IPS-20b (cell line): Measurements from ENCODE around the gene PIP5K1C.
"Not testable (repeated sequence)": the region's sequence is repeated elsewhere in the genome, so short reads cannot be mapped to it uniquely, and the experiment has no call there.

Experiments used
- H3K27ac ChIP-seq: one replicate; pipeline ENCODE4 v1.5.1; 2013; ENCODE audit warnings: low read length
- H3K27me3 ChIP-seq: 2 replicates; pipeline ENCODE4 v1.6.1; 2013; ENCODE audit warnings: mild to moderate bottlenecking, low read length, inconsistent platforms; ENCODE audit not compliant: insufficient read depth
- H3K36me3 ChIP-seq: 2 replicates; pipeline ENCODE4 v1.6.1; 2013; ENCODE audit warnings: low read depth, mild to moderate bottlenecking, inconsistent platforms, low read length, moderate library complexity; ENCODE audit not compliant: insufficient read depth
- H3K4me1 ChIP-seq: 2 replicates; pipeline ENCODE4 v1.6.1; 2013; ENCODE audit warnings: mild to moderate bottlenecking, control low read depth, inconsistent platforms, low read length, moderate library complexity; ENCODE audit not compliant: insufficient read depth
- H3K4me3 ChIP-seq: 2 replicates; pipeline ENCODE4 v1.5.1; 2013; ENCODE audit warnings: mild to moderate bottlenecking, low read length, inconsistent platforms
- H3K9ac ChIP-seq: 2 replicates; pipeline ENCODE4 v1.6.1; 2013; ENCODE audit warnings: low read depth, mild to moderate bottlenecking, inconsistent platforms, low read length, moderate library complexity
- H3K9me3 ChIP-seq: 2 replicates; pipeline ENCODE4 v1.6.1; 2013; ENCODE audit warnings: mild to moderate bottlenecking, low read depth, low read length, inconsistent platforms; ENCODE audit not compliant: insufficient read depth

Gene PIP5K1C

DNA sequence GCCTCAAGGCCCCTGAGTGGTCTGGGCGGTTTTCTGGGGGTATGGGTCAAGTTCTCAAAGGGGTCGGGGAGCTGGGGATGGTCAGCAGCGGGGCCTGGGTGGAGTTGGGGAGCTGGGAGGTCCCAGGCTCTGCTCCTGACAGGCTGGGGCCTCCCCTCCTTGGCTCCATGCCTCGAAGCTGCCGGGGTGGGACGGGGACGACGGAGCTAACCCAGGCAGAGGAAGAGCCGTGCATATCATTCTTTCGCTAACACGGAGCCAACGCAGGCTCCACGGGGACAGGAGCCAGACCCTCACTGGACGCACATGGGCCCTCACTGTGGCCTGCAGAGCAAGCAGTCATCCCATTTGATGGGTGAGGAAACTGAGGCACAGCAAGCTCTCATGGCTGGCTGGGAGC is 47.8 kb downstream of the PIP5K1C start:
- Histone ChIP-seq H3K36me3 (peaks cover 9% of the 10 kb centered on the region), H3K27ac (no peak overlapping the region), H3K27me3 (no peaks in the 10 kb centered on the region), H3K9ac (no peak overlapping the region), H3K9me3 (no peaks in the 10 kb centered on the region), H3K4me1 (no peaks in the 10 kb centered on the region), H3K4me3 (no peak overlapping the region)

DNA sequence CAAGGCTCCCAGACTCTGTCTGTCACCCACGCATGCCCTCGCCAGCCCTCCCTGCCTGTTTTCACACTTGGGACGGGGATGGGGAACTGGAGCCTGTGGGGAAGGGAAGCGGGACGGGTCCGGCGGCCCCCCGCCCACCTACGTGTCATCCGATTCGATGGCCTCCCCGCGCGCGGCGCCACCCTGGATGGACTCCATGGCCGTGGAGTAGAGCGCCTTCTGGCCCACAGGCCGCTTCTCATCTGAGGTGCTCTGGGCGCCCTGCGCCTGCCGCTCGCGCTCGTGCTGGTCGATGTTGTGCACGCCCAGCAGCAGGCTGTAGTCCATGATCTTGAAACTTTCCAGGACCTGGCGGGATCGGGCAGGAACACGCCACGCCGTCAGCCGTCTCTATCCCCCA is 48.6 kb downstream of the PIP5K1C start:
- peaks cover 2% of the 10 kb centered on the region for H3K36me3 ChIP-seq
- no peak overlapping the region for H3K27ac ChIP-seq
- no peaks in the 10 kb centered on the region for H3K9me3 ChIP-seq
- no peaks in the 10 kb centered on the region for H3K4me1 ChIP-seq
- H3K27me3 ChIP-seq = no peaks in the 10 kb centered on the region
- no peak overlapping the region for H3K4me3 ChIP-seq
- H3K9ac ChIP-seq = no peak overlapping the region

DNA sequence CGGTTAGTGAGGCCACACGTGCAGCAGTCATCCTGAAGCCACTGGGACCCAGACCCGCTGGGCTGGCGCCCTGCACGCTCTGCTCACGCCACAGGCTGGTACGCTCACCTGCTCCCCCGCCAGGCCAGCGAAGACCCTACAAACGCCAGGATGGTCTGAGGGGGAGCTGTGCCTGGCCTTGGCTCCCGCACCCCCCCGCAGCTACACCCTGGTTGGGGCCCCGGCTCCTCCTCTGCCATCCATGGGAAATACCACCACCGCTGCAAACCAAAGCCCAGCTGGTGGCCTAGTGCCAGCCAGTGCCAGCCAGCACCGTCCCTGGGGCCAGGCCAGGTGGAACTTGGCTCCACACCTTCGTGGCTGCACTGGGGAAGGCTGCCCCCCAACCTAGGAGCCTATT is 50.4 kb downstream of the PIP5K1C start:
- no peak overlapping the region for H3K27ac ChIP-seq
- H3K9ac ChIP-seq = no peak overlapping the region
- no peaks in the 10 kb centered on the region for H3K27me3 ChIP-seq
- no peaks in the 10 kb centered on the region for H3K9me3 ChIP-seq
- no peaks in the 10 kb centered on the region for H3K4me1 ChIP-seq
- H3K36me3 ChIP-seq = no peaks in the 10 kb centered on the region; the same call in none of the 2 replicates
- H3K4me3 ChIP-seq = no peak overlapping the region

DNA sequence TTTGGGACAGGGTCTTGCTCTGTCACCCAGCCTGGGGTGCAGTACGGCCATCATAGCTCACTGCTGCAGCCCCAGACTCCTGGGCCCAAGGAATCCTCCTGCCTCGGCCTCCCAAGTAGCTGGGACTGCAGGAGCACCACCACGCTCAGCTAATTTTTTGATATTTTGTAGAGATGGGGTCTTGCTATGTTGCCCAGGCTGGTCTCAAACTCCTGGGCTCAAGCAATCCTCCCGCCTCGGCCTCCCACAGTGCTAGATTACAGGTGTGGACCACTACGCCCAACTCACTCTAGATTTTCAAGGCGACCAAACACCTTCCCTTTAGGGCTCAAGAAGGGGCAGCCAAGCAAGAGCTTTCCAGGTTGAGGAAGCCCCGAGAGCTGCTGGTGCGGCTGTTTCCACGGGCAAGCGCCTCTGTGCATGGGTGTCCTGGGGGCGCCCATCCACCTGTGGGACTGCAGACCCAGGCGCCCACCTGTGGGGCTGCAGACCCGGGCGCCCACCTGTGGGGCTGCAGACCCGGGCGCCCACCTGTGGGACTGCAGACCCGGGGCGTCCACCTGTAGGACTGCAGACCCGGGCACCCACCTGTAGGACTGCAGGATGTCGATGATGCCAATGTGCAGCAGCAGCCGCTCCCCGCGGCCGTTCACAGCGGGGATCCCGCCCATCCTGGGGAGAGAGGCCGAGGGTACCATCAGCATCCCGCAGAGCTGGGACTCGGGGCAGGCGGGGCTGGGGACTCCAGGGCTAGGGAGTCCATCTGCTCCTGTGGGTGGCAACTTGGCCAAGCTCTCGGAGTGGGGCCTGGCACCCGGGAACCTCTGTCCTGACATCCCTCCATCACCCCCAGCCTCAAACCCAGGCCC is 52.0 kb downstream of the PIP5K1C start:
- H3K27me3 ChIP-seq = no peaks in the 10 kb centered on the region
- no peak overlapping the region for H3K9ac ChIP-seq
- no peaks in the 10 kb centered on the region; the same call in 1 of the 2 replicates for H3K36me3 ChIP-seq
- no peak overlapping the region for H3K27ac ChIP-seq
- no peak overlapping the region for H3K4me3 ChIP-seq
- no peaks in the 10 kb centered on the region for H3K9me3 ChIP-seq
- H3K4me1 ChIP-seq = no peaks in the 10 kb centered on the region

DNA sequence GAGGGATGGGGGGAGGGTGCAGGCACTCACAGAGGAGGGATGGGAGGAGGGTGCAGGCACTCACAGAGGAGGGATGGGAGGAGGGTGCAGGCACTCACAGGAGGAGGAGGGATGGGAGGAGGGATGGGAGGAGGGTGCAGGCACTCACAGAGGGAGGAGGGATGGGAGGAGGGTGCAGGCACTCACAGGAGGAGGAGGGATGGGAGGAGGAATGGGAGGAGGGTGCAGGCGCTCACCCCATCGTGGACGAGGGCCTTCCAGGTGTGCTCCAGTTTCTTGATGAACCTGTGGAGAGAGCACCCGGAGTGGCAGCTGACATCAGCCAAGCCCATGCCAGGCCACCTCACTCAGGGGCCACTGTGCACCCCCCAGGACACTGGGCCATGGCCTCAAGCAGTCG is 53.2 kb downstream of the PIP5K1C start:
- H3K27me3 ChIP-seq, H3K27ac ChIP-seq, H3K4me1 ChIP-seq, H3K4me3 ChIP-seq, H3K9ac ChIP-seq, H3K36me3 ChIP-seq, H3K9me3 ChIP-seq: not testable (repeated sequence)

DNA sequence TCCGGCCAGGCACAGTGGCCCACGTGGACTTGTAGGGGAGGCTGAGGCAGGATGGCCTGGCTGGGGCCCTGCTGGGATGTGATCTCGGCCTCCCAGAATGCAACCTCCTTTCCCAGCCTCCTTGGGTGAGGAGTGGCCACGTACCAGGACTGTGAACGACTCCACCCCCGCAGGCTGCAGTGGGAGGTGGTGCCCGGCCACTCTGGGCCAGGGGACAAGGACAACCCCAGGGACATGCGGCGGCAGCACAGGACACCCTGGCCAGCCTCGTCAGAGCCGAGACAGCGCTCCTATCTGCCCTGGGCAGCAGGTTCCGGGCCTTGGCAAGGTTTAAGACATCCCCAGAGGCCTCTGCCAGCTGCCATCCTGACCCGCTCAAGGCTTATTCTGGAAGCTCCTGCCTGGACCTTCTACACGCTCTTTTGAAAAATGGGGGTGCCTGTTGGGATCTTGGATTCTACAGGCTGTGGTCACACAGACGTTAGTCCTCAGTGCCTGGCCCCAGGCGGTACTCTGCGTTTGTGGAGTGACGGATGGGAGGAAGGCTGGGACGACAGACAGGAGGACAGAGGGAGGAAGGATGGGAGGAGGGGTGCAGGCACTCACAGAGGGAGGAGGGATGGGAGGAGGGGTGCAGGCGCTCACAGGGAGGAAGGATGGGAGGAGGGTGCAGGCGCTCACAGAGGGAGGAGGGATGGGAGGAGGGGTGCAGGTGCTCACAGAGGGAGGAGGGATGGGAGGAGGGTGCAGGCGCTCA is 53.8 kb downstream of the PIP5K1C start:
- no peak overlapping the region for H3K9ac ChIP-seq
- no peak overlapping the region for H3K4me3 ChIP-seq
- H3K9me3 ChIP-seq = no peaks in the 10 kb centered on the region
- no peak overlapping the region for H3K27ac ChIP-seq
- H3K36me3 ChIP-seq = no peaks in the 10 kb centered on the region; the same call in 1 of the 2 replicates
- H3K4me1 ChIP-seq = no peaks in the 10 kb centered on the region
- no peaks in the 10 kb centered on the region for H3K27me3 ChIP-seq

DNA sequence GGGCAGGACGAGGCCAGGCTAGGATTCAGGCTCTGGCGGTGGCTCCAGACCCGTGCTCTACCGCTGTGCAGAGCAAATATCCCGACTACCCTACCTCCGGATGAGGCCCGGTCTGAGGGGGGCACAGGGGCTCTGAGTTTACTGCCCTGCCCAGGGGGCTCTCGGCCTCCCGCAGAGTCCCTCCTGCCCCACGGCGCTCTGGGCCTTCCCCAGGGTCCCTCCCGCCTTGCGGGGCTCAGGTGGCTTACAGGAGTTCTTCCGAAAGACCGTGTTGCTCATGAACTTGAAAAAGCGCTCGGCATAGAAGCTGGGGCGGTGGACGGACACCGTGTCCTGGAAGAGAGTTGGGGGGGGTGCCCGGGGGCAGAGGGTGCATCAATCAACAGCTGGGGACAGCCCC is 54.5 kb downstream of the PIP5K1C start:
- Histone ChIP-seq H3K4me1 (no peaks in the 10 kb centered on the region), H3K36me3 (no peaks in the 10 kb centered on the region; the same call in 1 of the 2 replicates), H3K27ac (no peak overlapping the region), H3K9me3 (no peaks in the 10 kb centered on the region), H3K4me3 (no peak overlapping the region), H3K9ac (no peak overlapping the region), H3K27me3 (no peaks in the 10 kb centered on the region)

DNA sequence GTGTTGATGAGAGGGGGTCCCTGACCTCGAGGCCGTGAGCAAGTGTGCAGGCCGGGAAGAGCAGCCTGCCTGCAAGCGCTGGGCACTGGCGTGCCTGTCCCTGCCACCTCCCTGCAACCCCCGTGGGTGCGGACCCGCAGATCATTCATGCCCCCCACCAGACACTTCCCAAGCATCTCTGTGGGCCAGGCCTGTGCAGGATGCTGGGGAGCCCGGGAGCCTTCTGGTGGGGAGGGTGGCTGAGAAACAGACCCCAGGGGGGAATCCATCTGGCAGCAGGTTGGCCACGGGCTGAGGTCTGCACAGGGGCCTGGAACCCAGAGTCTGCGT is 55.2 kb downstream of the PIP5K1C start:
- Histone ChIP-seq H3K9me3 (no peaks in the 10 kb centered on the region), H3K9ac (no peak overlapping the region), H3K27me3 (no peaks in the 10 kb centered on the region), H3K36me3 (no peaks in the 10 kb centered on the region; the same call in 1 of the 2 replicates), H3K4me3 (no peak overlapping the region), H3K4me1 (no peaks in the 10 kb centered on the region), H3K27ac (no peak overlapping the region)

DNA sequence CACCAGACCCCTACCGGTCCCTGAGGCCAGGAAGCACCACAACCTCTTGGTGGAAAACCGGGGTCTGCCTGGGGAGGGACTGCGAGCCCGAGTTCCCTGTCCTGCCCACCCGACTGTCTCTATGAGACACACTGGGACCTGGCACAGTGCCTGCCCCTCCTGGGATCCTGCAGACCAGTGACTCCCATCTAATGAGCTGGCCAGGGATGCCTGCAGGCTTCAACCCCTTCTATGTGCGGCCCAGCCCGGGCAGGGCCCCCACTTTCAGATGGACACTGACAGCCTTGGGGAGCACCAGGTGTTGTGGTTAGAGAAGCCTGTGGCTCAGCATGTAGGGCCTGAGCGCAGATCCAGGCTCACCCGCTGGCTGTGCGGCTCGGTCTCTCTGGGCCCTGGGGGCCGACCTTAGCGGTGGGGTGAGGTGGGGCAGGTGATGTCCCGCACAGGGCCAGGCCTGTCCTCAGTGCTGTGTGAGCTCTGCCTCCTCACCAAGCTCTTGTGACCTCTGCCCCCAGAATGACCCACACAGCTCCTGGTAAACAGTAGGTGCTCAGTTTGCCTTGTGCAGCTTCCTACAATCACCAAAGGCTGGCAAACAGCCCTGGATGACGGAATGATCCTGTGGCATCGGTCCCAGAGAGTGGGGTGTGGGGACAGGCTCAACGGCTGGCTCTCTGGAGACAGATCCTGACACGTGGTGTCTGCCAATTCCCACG is 55.8 kb downstream of the PIP5K1C start:
- Histone ChIP-seq H3K4me1 (no peaks in the 10 kb centered on the region), H3K9ac (no peak overlapping the region), H3K4me3 (no peak overlapping the region), H3K27me3 (no peaks in the 10 kb centered on the region), H3K27ac (no peak overlapping the region), H3K9me3 (no peaks in the 10 kb centered on the region), H3K36me3 (peaks cover 5% of the 10 kb centered on the region; the same call in 1 of the 2 replicates)

DNA sequence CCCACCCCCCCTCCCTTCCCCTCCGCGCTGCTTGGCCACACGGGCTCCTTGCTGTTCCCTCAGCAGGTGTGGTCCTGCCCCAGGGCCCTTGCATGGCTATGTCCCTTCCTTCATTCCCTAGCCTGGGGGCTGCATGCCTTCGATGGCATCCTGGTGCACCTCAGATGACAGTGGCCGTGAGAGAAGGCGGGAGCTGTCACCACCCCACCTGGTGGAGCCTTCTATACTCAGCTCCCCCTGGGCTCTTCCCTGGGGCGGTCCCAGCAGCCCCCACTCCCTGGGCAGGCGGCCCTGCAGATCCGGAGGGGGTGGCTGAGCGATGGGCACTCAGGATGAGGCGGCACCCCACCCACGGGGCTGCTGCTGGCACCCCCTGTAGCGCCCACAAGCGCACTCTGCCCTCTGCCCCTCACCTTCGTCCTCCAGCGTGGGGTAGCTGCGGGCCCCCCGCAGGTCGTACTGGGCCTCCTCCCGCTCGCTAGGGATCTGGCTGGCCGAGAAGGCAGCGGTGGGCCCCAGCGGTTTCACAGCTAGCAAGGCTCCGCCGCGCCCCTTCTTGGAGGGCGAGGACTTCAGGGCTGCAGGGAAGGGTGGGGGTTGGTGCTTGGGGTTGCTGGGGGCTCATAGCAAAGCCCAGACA is 56.5 kb downstream of the PIP5K1C start:
- Histone ChIP-seq H3K9ac (no peak overlapping the region), H3K4me1 (no peaks in the 10 kb centered on the region), H3K36me3 (peaks cover 5% of the 10 kb centered on the region; the same call in 1 of the 2 replicates)

DNA sequence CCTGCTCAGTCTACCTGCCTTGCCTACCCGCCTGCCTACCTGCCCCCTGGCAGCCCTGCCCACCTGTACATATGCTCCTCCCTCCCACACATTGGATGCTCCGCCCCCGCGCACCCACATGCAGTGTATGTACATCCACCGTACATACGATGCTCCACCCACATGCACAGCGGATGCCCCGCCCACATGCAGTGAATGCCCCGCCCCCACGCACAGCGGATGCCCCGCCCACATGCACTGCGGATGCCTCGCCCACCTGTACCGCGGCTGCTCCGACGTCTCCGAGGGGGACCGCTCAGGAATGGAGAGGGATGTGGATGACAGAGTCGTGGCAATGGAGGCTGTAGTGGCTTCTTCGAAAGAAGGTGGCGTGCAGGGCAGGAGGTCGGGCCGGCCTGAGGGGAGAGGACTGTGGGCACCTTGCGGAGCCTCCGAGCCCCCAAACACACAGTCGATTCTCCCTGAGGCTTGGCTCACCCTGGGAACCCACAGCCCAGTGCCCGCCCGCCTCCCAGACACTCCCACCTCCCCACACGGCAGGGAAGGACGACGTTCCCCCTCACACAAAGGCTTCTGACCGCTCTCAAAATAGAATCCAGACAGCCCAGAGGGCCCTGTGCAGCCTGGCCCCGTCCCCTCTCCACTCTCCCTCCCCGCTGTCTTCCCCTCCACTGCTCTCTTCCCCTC is 57.1 kb downstream of the PIP5K1C start:
- no peaks in the 10 kb centered on the region for H3K9me3 ChIP-seq
- H3K36me3 ChIP-seq = peaks cover 5% of the 10 kb centered on the region; the same call in 1 of the 2 replicates
- no peak overlapping the region for H3K27ac ChIP-seq
- H3K4me3 ChIP-seq = no peak overlapping the region; the same call in 1 of the 2 replicates
- no peaks in the 10 kb centered on the region for H3K27me3 ChIP-seq
- no peaks in the 10 kb centered on the region for H3K4me1 ChIP-seq
- H3K9ac ChIP-seq = no peak overlapping the region

More for the DNA sequence above, 56.5 kb downstream of the PIP5K1C start:
- Histone ChIP-seq H3K27ac (no peak overlapping the region), H3K9me3 (no peaks in the 10 kb centered on the region), H3K27me3 (no peaks in the 10 kb centered on the region), H3K4me3 (no peak overlapping the region)
